Dermis microvascular lymphatic vessel endothelial cell (primary cell): Measurements from ENCODE around the gene EPG5. TPM values are rescaled to one million over a fixed set of nuclear protein-coding genes. Genes with fewer than 3 reads are reported as not detected.
"Not testable (repeated sequence)": the region's sequence is repeated elsewhere in the genome, so short reads cannot be mapped to it uniquely, and the experiment has no call there.

Source experiments
- DNase-seq, 2 donors: peaks; one replicate each; pipeline versions ENCODE4 v3.0.0 to v3.0.0-alpha.2; 2010; ENCODE audit warnings: low read depth in 2 of 2
- total RNA-seq: library from RNA; depleted of rRNA; stranded (reverse); fragments of >200 nt; gene quantifications from 2 replicates; pipeline ENCODE4 v1.2.1, GENCODE V29; 2014

EPG5 gene
- total RNA-seq, 1 donor from 2014 or later: 9.2 TPM

DNA sequence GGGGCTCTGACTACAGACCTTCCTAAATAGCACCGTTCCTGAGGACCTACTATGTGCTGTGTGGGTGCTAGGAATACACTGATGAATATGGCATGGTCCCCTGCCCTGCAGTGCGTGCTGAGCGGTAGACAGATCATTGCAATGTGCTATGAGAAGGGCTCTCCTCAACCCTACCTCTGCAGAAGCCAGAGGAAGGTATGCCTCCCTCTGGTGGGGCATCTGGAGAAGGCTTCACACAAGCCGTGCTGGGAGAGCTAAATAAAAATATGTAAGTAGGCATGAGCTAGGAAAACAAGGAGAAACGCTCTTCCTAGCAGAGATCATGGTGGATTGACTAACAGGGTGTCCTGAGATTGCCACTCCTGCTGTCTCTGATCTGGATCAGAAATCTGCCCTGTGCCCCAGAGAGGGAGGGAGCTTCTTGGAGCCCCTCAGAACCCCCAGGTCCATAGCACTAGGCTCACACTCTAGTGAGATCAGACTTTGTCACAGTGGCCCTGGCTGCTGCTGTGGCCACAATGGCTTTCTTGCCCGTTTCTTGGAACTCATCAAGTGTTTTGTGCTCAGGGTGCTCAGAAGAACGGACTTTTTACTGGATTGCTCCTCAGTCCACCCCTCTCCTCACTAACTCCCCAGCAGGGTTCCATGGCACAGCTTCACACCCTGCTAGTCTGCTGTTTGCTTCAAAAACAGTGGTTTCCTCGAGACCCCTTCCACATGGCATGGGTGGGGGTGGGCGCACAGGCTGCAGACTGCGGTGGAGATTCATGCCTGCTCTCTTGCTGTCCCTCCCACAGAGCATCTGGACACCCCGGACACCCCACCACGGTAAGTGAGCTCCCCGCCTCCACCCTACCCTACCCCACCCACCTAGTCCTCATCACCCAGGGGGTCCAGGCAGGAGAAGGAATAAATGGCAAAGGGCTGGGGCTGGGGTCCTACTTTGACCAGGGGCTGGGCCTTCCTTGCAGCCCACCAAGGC, 127.4 kb downstream of the EPG5 start:
- DNase-seq: peak; percentile 46 to 80

- no peak for DNase-seq
Measured at GRCh38 chr18:45838302-45839070, 128.6 kb downstream of the EPG5 start.

DNA sequence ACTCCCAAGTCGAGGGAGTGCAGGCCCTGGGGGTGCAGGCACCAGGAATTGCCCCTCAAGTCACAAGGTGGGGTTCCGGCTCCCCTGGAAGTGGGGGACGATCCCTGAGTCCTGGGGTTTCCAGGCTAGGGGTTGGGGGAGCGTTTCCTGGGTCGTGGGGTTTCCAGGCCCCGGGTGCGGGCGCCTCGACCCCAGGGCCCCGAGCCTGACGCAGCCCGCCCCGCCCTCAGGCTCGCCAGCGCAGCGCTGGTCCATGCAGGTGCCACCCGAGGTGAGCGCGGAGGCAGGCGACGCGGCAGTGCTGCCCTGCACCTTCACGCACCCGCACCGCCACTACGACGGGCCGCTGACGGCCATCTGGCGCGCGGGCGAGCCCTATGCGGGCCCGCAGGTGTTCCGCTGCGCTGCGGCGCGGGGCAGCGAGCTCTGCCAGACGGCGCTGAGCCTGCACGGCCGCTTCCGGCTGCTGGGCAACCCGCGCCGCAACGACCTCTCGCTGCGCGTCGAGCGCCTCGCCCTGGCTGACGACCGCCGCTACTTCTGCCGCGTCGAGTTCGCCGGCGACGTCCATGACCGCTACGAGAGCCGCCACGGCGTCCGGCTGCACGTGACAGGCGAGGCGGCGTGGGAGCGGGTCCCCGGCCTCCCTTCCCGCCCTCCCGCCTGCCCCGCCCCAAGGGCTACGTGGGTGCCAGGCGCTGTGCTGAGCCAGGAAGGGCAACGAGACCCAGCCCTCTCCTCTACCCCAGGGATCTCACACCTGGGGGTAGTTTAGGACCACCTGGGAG, 129.7 kb downstream of the EPG5 start:
- DNase-seq: peak; percentile 12 to 74

- no peak for DNase-seq
Measured at GRCh38 chr18:45836242-45837205, 130.6 kb downstream of the EPG5 start.

DNA sequence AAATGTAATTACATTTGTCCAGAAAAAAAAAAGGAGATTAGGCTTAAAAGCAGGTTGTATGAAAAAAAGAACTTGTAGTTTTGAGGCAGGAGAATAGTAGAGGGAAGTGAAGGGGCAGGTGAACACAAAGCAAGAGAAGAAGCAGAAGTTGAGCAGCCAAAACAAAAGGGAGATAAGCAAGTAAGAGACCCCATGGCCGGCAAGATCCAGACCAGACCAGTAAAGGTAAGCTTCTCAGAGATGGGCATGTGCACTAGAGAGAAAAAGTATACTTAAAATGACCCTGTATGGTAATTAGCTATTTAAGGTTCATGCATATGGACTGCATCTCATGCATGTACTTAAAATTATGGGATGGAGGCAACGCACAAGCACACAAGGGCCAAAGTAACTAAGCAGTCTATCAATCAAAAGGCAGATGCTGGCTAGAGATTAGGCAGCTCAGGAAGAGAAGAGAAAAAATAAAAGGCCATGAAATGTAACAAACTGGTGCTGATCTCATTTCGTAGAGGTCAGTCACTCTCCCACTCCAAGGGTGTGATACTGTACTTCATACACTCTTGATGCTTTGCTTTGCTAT, 132.0 kb downstream of the EPG5 start:
- no peak for DNase-seq

GRCh38 chr18:45834306-45834705, 132.8 kb downstream of the EPG5 start:
- DNase-seq: no peak

- DNase-seq: no peak
Measured at GRCh38 chr18:45833846-45834245, 133.3 kb downstream of the EPG5 start.

DNA sequence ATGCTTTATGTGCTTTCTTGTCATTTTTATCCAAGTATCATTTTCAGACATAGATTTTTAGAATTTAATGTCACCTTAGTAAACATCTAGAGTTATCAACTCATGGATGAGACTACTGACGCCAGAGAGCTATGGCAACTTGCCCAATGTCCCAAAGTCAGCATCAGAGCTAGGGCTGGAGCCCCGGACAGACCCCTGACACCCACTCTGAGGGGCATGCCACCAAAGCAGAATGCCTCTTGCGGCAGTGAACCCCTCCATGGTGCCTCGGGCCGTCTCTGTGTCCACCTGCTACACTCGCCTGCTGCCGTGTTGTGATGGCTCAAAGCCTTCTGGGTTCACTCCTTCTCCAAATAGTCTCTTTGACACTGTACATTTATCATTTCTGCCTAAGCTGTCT, 136.2 kb downstream of the EPG5 start:
- no peak for DNase-seq

- DNase-seq: no peak
Measured at GRCh38 chr18:45829855-45830254, 137.3 kb downstream of the EPG5 start.

DNA sequence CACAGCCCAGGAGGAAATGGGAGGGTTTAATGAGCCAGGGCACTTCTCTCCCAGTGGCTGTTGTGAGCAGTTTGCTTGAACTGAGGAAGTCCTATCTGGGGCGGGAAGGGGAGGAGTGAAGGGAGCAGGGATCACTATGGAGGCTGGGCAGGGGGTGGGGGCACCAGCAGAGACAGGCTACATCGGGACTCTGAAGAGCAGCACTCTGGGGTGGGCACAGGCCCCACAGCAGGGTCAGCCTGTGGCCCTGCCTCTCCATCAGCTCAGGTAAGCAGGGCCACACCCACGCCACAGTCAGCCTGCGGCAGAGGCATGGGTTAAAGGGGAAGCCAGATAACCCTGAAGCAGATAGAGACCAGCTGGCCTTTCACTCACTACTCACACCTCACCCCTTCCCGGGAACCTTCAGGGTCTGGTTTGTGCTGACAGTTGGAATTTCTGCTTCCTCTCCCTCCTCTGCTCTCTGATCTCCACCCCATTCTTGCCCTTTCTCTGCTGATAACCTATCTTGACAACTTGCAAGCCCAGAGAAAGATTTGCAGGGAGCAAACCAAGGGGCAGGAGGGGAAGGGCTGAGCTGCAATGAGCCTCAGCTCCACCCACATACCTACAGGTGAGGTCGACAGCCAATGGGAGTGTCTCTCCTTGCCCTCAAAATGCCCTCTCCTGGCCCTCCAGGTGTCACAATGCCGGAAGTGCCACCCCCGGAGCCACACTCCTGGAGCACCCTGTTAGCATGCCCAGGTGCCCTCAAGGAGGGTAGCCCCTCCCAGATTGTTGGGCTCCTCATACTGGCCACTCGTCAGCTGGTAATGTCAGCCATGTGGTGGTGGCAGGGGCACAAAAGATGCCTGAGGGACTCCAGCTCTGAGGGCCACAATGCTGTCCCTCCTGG, 138.0 kb downstream of the EPG5 start:
- no peak for DNase-seq

DNA sequence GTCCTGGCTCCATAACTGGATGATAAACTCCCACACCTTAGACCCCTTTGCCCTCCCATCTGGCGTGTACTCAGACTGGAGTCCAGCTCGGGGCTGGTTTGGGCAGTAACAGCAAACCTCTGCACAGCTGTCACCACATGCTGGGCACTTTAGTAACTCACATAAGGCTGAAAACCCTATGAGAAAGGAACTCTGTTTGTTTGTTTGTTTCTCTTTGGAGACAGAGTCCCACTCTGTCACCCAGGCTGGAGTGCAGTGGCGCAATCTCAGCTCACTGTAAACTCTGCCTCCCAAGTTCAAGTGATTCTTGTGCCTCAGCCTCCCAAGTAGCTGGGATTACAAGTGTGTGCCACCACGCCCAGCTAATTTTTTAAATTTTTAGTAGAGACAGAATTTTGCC, 140.4 kb downstream of the EPG5 start:
- DNase-seq: not testable (repeated sequence)

DNA sequence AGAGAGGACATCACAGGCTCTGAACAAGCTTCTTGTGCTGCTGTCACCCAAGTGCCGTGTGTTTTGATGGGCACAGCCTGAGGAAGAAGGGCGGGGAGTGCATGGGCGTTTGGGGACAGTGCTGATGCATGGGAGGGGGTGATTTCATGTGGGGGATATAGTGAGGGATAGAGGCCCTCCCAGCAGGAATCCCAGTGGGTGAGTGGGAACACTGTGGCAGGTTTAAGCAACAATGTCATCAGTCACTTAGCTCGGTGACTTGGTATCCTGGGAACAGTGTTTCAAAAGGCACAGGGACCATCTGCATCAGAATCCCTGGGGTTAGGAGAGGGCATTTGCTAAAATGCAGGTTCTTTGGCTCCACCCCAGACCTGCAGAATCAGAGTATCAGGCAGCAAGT, 141.0 kb downstream of the EPG5 start:
- no peak for DNase-seq

DNA sequence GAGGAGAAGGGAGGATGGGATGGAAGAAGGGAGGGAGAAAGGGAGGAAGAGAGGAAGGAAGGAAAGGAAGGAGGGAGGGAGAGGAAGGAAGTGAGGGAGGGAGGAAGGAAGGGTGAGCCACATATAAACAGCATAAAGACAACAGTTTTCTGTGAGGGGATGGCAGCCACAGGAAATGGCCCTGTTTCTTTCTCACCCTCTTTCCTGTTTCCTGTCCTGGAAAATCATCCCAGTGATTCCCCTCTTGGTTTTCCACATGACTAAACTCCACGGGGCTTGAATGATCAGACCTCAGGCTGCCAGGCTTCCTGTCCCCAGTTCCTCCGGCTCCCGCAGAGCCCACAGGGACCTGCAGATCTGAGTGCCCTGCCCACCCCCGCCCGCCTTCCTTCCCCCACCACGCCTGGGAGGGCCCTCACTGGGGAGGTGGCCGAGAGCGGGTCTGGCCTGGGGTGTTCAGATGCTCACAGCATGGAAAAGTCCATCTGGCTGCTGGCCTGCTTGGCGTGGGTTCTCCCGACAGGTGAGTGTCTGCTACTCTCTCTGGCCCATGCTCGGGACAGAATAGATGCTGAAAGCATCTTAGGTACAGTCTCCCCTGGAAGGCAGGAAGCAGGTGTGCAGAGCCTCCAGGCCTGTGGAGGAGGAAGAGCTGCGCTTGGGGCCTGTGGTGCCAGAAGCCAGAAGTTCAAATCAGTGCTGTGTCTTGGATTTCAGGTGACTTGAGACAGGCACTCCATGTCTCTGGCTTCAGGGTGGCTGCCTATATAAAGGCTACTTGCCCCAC, 141.7 kb downstream of the EPG5 start, which contains the start of gene SIGLEC15:
TSS of gene SIGLEC15 (plus strand) at position 418 of the 787 bp plus-strand sequence. CDS start at position 472, 54 bp downstream.
- peak in 1 of 2 donors; percentile 48 for DNase-seq

DNA sequence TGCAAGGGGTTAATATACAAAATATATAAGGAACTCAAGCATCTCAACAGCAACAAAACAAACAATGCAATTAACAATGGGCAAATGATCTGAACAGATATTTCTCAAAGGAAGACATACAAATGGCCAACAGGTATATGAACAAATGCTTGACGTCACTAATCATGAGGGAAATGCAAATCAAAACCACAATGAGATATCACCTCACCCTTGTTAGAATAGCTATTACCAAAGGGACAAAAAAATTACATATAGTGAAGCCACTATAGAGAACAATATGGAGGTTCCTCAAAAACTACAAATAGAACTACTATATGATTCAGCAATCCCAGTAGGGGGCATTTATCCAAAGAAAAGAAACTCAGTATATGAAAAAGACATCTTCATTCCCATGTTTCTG, 145.4 kb downstream of the EPG5 start:
- no peak for DNase-seq

GRCh38 chr18:45821026-45821425, 146.1 kb downstream of the EPG5 start:
- no peak for DNase-seq

- no peak for DNase-seq
Measured at GRCh38 chr18:45820106-45820745, 146.9 kb downstream of the EPG5 start.

- not testable (repeated sequence) for DNase-seq
Measured at GRCh38 chr18:45818765-45819164, 148.4 kb downstream of the EPG5 start.

GRCh38 chr18:45817543-45817942, 149.6 kb downstream of the EPG5 start:
- no peak for DNase-seq
